ENCODE measurements around the gene TMEM107.
A peak's percentile ranks its signal among the peaks of the same experiment; 100 is the strongest.

Gene TMEM107

DNA sequence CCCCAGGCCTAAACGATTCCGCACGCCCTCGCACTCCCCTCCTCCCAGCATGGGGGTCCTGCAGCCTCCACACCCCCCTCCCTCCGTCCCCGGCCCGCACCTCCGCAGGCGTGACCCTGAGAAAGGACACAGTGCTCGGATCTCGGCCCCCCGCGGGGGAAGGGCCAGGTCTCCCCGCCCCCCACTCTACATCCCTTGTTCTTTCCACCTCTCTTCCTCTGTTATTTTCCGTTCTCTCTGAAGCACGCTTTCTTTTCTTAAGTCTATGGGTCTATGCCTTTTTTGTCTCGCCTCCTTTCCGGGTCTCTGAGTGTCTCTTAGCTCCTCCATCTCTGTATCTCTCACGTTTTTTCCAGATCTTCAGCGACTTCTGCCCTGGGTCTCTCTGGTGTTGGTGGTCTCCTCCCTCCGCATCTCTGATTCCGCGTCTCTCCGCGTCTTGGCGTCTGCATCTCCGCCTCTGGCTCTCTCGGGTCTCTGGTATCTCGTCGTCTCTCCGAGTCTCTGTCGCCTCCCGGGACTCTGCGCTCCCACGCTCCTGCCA, 50.2 kb downstream of the TMEM107 start:
- DNase-seq, result no peak

GRCh38 chr17:8125154-8125946, 50.8 kb downstream of the TMEM107 start:
- Histone ChIP-seq H3K4me2 (ENCODE audit: low read depth, low read length) (peak overlapping the region; percentile 100), H3K9me2 (replicated peaks; ENCODE audit: insufficient read depth, low read length) (no peaks in the 10 kb centered on the region), H3K9ac (ENCODE audit: low read length) (peak overlapping the region; percentile 37; the same call in 1 of the 2 replicates), H3K36me3 (replicated peaks; ENCODE audit: insufficient read depth, low read length) (no peaks in the 10 kb centered on the region), H3F3A (ENCODE audit: insufficient read depth, low read length) (peaks cover 38% of the 10 kb centered on the region), H3K4me3 (ENCODE audit: low read length) (peak overlapping the region; percentile 84), H3K27me3 (replicated peaks; ENCODE audit: insufficient read depth, low read length) (peaks cover 48% of the 10 kb centered on the region), H3K79me2 (ENCODE audit: low read length) (no peaks in the 10 kb centered on the region), H4K20me1 (ENCODE audit: insufficient read depth, low read length) (no peaks in the 10 kb centered on the region), H3K9me3 (replicated peaks; ENCODE audit: insufficient read depth, low read length) (no peaks in the 10 kb centered on the region), H3K4me1 (ENCODE audit: low read length) (peaks cover 25% of the 10 kb centered on the region), H3K27ac (ENCODE audit: low read length) (no peak overlapping the region), H2AFZ (ENCODE audit: low read length) (0 out of 2 replicates have a peak overlapping the region, but pooled peaks have one; percentile 93)
- TF ChIP-seq, protein P1, sequence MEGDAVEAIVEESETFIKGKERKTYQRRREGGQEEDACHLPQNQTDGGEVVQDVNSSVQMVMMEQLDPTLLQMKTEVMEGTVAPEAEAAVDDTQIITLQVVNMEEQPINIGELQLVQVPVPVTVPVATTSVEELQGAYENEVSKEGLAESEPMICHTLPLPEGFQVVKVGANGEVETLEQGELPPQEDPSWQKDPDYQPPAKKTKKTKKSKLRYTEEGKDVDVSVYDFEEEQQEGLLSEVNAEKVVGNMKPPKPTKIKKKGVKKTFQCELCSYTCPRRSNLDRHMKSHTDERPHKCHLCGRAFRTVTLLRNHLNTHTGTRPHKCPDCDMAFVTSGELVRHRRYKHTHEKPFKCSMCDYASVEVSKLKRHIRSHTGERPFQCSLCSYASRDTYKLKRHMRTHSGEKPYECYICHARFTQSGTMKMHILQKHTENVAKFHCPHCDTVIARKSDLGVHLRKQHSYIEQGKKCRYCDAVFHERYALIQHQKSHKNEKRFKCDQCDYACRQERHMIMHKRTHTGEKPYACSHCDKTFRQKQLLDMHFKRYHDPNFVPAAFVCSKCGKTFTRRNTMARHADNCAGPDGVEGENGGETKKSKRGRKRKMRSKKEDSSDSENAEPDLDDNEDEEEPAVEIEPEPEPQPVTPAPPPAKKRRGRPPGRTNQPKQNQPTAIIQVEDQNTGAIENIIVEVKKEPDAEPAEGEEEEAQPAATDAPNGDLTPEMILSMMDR (IDR thresholded peaks at IDR 0.05; ENCODE audit: low read length), result no peak
- TF ChIP-seq EZH2 (optimal IDR thresholded peaks at IDR 0.05; ENCODE audit: low read depth, low read length) (no peak), EZH2phosphoT487 (IDR thresholded peaks at IDR 0.05; ENCODE audit: low read length) (no peak)
- peak; percentile 65 for DNase-seq

More for the DNA sequence above, 50.2 kb downstream of the TMEM107 start:
- H4K20me1 ChIP-seq (ENCODE audit: insufficient read depth, low read length), result no peaks in the 10 kb centered on the region
- no peak overlapping the region for H3K27ac ChIP-seq (ENCODE audit: low read length)
- H3F3A ChIP-seq (ENCODE audit: insufficient read depth, low read length), result peaks cover 31% of the 10 kb centered on the region
- peaks cover 52% of the 10 kb centered on the region for H3K27me3 ChIP-seq (replicated peaks; ENCODE audit: insufficient read depth, low read length)
- TF ChIP-seq EZH2 (optimal IDR thresholded peaks at IDR 0.05; ENCODE audit: low read depth, low read length), result no peak
- no peaks in the 10 kb centered on the region for H3K36me3 ChIP-seq (replicated peaks; ENCODE audit: insufficient read depth, low read length)
- no peaks in the 10 kb centered on the region for H3K9me2 ChIP-seq (replicated peaks; ENCODE audit: insufficient read depth, low read length)
- H3K4me3 ChIP-seq (ENCODE audit: low read length), result peak overlapping the region; percentile 84
- peaks cover 25% of the 10 kb centered on the region for H3K4me1 ChIP-seq (ENCODE audit: low read length)
- H3K9me3 ChIP-seq (replicated peaks; ENCODE audit: insufficient read depth, low read length), result no peaks in the 10 kb centered on the region
- peak overlapping the region; percentile 93 for H2AFZ ChIP-seq (ENCODE audit: low read length)
- H3K79me2 ChIP-seq (ENCODE audit: low read length), result no peaks in the 10 kb centered on the region
- H3K4me2 ChIP-seq (ENCODE audit: low read depth, low read length), result peak overlapping the region; percentile 100
- peak overlapping the region; percentile 37; the same call in 1 of the 2 replicates for H3K9ac ChIP-seq (ENCODE audit: low read length)

GRCh38 chr17:8124350-8125153, 51.6 kb downstream of the TMEM107 start:
- H3K4me2 ChIP-seq (ENCODE audit: low read depth, low read length), result peak overlapping the region; percentile 100
- no peaks in the 10 kb centered on the region for H3K9me2 ChIP-seq (replicated peaks; ENCODE audit: insufficient read depth, low read length)
- H4K20me1 ChIP-seq (ENCODE audit: insufficient read depth, low read length), result no peaks in the 10 kb centered on the region
- no peaks in the 10 kb centered on the region for H3K79me2 ChIP-seq (ENCODE audit: low read length)
- no peaks in the 10 kb centered on the region for H3K36me3 ChIP-seq (replicated peaks; ENCODE audit: insufficient read depth, low read length)
- TF ChIP-seq, protein P1 (IDR thresholded peaks at IDR 0.05; ENCODE audit: low read length), result no peak
- TF ChIP-seq EZH2 (optimal IDR thresholded peaks at IDR 0.05; ENCODE audit: low read depth, low read length) (no peak), EZH2phosphoT487 (IDR thresholded peaks at IDR 0.05; ENCODE audit: low read length) (no peak)
- H3K9ac ChIP-seq (ENCODE audit: low read length), result peak overlapping the region; percentile 5; the same call in 1 of the 2 replicates
- H3K4me3 ChIP-seq (ENCODE audit: low read length), result peak overlapping the region; percentile 84
- DNase-seq, result peak; percentile 22
- peaks cover 45% of the 10 kb centered on the region for H3F3A ChIP-seq (ENCODE audit: insufficient read depth, low read length)
- H3K27me3 ChIP-seq (replicated peaks; ENCODE audit: insufficient read depth, low read length), result peaks cover 40% of the 10 kb centered on the region
- no peak overlapping the region for H2AFZ ChIP-seq (ENCODE audit: low read length)
- no peaks in the 10 kb centered on the region for H3K9me3 ChIP-seq (replicated peaks; ENCODE audit: insufficient read depth, low read length)
- H3K27ac ChIP-seq (ENCODE audit: low read length), result no peak overlapping the region
- peaks cover 25% of the 10 kb centered on the region for H3K4me1 ChIP-seq (ENCODE audit: low read length)

Measured in MM.1S (cell line).